Measurements from ENCODE around the gene LYRM9.

DNA sequence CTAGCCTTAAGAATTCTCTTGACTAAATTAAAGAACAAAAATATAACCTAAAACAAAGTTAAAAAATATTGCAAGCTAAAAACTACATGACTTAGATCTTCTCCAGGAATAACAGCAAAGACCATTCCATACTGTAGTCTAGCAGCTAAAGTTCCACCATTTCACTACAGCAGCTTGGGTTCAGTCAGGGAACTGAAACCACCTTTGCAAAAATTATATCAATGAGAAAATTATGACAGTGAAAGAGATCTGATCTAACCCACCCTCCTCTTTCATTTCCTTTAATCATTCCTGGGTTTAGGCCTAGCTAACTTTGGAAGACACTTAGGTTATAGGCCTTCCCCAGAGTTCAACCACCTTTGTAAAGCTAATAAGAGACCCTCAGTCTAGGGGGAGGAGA is 56.5 kb downstream of the LYRM9 start:
- TF ChIP-seq, protein P1, sequence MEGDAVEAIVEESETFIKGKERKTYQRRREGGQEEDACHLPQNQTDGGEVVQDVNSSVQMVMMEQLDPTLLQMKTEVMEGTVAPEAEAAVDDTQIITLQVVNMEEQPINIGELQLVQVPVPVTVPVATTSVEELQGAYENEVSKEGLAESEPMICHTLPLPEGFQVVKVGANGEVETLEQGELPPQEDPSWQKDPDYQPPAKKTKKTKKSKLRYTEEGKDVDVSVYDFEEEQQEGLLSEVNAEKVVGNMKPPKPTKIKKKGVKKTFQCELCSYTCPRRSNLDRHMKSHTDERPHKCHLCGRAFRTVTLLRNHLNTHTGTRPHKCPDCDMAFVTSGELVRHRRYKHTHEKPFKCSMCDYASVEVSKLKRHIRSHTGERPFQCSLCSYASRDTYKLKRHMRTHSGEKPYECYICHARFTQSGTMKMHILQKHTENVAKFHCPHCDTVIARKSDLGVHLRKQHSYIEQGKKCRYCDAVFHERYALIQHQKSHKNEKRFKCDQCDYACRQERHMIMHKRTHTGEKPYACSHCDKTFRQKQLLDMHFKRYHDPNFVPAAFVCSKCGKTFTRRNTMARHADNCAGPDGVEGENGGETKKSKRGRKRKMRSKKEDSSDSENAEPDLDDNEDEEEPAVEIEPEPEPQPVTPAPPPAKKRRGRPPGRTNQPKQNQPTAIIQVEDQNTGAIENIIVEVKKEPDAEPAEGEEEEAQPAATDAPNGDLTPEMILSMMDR (IDR thresholded peaks at IDR 0.05), result no peak
- TF ChIP-seq POLR2A (IDR thresholded peaks at IDR 0.05) (no peak), POLR2AphosphoS5 (IDR thresholded peaks at IDR 0.05) (no peak), EP300 (IDR thresholded peaks at IDR 0.05) (no peak)
